ENCODE data around the gene TTBK2.
"Not testable (repeated sequence)": the region's sequence is repeated elsewhere in the genome, so short reads cannot be mapped to it uniquely, and the experiment has no call there.

Gene TTBK2

DNA sequence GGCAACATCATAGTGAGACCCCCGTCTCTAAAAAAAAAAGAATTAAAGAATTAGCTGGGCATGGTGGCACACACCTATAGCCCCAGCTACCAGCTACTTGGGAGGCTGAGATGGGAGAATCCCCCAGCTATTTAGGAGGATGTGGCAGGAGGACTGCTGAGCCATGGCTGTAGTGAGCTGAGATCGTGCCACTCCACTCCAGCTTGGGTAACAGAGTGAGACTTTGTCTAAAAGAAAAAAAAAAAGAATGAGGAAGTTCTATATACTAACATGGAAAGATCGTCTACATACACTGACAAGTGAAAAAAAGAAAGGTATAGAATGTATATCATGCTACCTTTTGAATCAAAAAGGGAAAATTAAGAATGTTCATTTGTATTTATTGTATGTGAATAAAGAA, 99.8 kb downstream of the TTBK2 start:
- no peak for DNase-seq

- DNase-seq: no peak
Measured at GRCh38 chr15:42819786-42820185, 100.8 kb downstream of the TTBK2 start.

DNA sequence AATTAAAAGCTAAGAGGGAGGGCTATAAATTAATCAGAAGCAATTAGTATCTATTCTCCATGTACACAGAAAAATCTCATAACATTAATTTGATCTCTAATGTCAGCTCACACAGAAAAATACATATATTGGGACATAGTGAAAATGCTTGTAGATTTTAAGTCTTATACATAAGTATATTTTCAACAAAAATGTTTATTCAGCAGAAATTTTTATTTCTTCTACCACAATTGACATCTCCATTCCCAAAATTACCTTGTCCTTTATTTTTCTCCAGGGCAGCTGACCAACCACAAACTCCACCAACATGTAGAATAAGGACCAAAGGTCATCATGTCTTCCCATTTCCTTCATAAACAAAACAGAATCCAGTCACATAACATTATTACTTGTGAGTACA, 109.1 kb downstream of the TTBK2 start:
- no peak for DNase-seq

DNA sequence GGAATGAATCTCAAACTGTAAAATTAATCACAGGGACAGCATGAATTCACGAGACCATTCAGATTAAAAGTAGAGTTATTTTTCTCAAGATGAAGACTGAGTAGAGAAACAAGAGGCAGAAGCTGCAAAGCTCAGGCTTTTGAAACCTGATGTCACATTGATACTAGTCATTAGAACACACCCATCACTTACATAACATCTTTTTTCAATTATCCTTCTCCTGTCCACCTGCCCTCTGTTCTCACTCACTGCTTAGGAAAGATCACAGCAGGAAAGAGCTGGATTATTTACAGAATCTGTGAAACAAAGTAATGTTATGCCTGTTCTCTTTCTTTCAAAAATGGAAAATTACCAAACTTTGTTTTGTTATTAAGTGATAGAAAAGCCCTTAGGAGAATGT, 111.7 kb downstream of the TTBK2 start:
- DNase-seq: no peak

DNA sequence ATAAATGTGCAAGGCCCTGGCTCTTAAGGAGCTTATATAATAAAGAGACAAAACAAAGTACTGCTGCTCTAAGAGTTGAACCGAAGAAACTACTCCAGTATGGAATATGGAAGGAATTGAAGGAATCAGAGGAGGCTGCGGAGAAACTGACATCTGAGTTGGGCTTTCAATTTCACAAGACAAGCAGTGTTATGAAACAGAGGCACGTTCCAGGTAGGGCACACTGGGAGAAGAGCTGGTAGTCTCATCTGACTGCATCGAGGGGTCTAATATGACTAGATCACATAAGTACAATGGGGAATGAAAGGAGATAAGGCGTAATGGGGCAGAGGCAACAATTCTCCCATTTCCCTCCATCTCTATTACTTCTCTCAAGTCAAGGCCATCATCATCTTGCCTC, 115.3 kb downstream of the TTBK2 start:
- no peak for DNase-seq

GRCh38 chr15:42804739-42805138, 115.8 kb downstream of the TTBK2 start:
- no peak for DNase-seq

GRCh38 chr15:42803436-42803835, 117.1 kb downstream of the TTBK2 start:
- no peak for DNase-seq

GRCh38 chr15:42802168-42802567, 118.4 kb downstream of the TTBK2 start:
- DNase-seq: no peak

DNA sequence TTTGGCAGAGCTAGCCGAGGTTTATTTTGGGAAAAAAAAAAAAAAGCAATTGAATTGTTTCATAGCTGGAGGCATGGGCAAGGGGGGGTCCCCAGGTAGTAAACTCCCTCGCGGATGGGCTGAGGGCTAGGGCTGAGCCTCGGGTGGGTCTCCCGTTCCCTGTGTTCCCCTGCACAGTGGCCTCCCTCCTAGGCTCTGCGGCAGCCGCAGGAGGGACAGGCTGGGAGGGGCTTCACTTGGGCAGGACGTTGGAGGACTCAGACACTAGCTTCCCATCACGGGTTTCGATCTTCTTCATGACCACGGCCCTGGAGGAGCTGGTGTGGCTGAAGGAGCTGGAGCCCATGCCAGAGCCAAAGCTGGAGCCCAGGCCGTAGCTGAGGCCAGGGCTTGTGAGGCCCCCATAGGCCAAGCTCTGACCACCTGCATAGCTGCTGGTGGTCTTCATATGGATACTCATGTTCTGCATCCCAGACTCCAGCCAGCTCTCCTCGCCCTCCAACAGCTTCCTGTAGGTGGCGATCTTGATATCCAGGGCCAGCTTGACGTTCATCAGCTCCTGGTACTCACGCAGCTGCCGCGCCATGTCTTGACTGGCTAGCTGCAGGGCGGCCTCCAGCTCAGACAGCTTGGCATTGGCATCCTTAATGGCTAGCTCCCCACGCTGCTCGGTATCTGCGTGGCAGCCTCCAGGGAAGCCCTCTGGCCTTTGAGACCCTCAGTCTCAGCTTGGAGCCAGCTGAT, 119.7 kb downstream of the TTBK2 start:
- no peak for DNase-seq

DNA sequence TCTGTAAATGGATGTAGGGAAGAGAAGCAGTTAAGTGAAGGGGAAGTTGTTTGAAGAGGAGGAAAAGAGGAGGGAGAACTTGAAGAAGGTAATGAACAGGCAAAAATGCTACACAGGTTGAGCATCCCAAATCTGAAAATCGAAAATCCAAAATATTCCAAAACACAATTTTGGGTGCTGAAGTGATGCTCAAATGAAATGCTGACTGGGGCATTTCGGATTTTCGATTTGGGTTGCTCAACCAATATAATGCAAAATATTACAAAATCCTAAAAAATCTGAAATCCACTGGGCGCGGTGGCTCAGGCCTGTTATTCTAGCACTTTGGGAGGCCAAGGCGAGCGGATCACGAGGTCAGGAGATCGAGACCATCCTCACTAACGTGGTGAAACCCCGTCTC, 121.8 kb downstream of the TTBK2 start:
- DNase-seq: no peak

DNA sequence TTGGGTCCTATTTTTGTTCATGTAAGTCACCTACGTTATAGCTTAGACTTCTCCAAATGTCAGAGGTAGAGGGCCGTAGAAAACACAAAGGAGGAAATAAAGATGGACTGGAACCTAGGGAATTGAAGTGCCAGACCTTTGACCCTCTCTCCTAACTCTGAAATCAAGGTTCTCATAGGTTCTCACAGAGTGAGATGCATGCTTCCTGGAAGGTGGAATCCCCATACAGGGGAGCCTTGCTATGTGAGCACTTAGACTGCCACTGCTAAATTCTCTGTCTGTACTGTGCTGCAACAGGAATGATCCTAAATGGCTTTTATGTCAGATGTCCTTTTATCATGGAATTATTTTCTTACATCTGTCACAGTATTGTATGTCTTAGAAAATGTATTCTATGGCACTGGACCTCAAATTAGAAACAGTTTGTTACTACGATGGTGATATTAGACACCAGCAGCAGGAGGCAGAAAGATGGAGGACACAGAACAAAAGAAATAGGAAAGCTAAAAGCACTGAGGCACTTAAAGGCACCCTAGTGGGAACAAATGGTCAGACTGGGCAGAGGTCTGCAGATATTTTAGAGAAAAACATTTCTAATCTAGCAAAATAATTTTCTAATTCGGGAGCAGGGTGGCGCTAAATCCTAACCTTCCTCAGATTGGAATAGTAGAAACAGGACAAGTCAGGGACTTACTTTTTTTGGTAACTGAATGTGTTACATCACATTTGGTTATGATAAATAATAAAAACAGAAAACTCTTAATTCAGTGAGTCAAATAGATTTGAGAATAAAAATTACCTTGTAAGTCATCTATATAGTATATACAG, 123.4 kb downstream of the TTBK2 start:
- no peak for DNase-seq

GRCh38 chr15:42788725-42789124, 131.9 kb downstream of the TTBK2 start:
- no peak for DNase-seq

GRCh38 chr15:42786978-42787377, 133.6 kb downstream of the TTBK2 start:
- no peak for DNase-seq

DNA sequence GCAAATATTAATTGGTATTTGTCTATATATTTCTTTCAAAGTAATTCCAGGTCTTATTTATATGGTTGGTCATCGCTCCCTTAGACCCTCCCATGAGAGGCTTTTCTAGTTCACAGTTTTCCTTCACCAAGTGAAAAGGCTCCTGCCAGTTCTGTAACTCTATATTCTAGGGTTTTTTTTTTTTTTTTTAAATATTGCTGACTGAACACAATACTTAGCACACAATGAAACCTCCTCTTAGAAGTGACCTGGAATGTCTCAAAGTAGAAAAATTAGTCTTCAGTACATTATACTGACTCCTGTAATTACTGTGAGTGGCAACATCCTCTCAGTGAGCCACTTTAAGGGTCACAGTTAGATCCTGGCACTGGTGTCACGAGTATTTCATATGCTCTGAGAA, 135.0 kb downstream of the TTBK2 start:
- no peak for DNase-seq

- no peak for DNase-seq
Measured at GRCh38 chr15:42784705-42785104, 135.9 kb downstream of the TTBK2 start.

DNA sequence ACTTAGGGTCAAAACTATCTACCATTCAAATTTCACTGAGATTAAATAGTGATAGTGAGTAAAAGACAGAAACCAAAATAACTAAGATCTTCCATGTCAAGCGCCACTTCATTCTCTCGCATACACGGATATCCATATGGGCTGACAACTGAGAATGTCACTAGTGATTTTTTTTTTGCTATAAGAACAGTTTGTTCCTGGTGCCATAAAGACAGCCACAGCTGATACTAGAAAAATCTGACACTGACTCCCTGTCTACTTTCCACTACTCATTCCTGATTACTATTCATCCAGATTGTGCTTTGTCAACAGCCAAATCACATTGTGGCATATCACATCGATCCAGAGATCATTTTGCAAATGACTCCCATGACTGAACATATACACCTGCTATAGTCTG, 137.9 kb downstream of the TTBK2 start:
- DNase-seq: no peak

DNA sequence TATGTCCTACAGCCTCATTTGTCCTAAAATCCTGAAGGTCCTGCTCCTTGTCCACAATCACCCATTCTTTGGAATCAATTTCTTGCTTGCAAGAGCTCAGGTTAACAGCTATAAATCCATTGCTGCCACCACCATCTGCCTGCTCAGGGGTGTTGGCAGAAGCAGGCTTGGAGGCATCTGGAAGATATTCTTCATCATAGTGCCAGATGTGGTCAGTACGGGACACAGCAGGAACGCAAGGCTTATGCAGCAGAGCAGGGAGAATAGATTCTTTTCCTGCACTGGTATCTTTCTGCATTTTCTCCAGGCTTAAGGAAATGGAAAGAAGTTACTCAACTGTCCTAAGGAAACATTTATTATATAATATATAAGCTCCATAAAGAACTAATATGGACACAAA, 145.2 kb downstream of the TTBK2 start:
- DNase-seq: no peak

DNA sequence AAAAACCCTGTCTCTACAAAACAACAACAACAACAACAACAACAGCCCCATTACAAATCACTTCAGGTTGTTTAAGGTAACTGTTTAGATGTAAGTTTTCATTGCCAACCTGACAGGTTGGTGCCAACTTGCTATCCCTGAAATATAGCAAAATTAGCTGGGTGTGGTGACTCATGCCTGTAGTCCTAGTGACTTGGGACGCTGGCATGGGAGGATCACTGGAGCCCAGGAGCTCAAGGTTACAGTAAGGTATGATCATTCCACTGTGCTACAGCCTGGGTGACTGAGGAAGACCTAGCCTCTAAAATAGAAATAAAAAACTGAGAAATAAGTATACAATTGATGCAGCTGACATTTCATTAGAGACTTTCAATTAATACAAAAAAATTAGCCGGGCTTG, 147.7 kb downstream of the TTBK2 start:
- no peak for DNase-seq

- no peak for DNase-seq
Measured at GRCh38 chr15:42772144-42772543, 148.4 kb downstream of the TTBK2 start.

- DNase-seq: not testable (repeated sequence)
Measured at GRCh38 chr15:42766109-42766508, 154.5 kb downstream of the TTBK2 start.

- DNase-seq: not testable (repeated sequence)
Measured at GRCh38 chr15:42764154-42764731, 156.3 kb downstream of the TTBK2 start.

DNA sequence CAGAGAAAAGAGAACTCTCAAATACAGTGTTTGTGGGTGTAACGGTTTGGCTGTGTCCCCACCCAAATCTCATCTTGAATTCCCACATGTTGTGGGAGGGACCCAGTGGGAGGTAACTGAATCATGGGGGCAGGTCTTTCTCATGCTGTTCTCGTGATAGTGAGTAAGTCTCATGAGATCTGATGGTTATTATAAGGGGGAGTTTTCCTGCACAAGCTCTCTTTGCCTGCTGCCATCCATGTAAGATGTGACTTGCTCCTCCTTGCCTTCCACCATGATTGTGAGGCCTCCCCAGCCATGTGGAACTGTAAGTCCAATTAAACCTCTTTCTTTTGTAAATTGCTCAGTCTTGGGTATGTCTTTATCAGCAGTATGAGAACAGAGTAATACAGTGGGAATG, 158.8 kb downstream of the TTBK2 start:
- not testable (repeated sequence) for DNase-seq

DNA sequence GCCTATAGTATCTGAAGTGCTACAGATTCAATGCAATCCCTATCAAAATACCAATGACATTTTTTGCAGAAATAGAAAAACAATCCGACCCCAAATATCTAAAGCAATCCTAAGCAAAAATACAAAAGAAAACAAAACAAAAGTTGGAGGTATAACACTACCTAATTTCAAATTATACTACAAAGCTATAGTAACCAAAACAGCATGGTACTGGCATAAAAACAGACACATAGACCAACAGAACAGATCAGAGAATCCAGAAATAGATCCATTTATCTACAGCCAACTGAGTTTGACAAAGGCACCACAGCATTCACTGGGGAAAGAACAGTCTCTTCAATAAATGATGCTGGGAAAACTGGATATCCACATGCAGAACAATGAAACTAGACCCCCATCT, 159.8 kb downstream of the TTBK2 start:
- DNase-seq: no peak

DNA sequence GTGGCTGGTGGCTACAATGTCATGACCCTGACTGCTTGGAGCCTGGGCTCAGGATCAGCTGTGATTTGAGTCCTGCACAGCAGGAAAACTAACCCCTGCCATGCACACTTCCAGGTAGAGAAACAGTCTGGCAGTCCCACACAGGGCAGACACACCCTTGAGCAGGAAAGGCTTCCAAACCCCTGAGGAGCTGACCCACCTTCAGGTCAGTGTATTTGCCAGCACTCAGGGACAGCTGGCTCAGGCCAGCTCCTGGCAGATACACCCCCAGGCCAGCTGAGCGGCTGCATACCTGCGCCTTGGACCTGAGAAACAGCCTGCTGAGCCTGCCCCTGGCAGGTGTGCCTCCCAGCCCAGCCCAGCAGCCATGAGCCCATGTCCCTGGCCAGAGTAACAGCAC, 161.5 kb downstream of the TTBK2 start:
- DNase-seq: no peak
